DND-41 (cell line): ENCODE data around the gene GREB1.

ENCODE experiments used
- EZH2 ChIP-seq: IDR thresholded peaks from 3 replicates; pipeline ENCODE4 v1.6.1; 2012; ENCODE audit warnings: borderline replicate concordance, low read depth, mild to moderate bottlenecking, moderate library complexity, low read length, inconsistent platforms; ENCODE audit not compliant: severe bottlenecking
- TF ChIP-seq, protein P1 (sequence below): IDR thresholded peaks from 2 replicates; pipeline ENCODE4 v1.5.1; 2012; ENCODE audit warnings: borderline replicate concordance, low read length, moderate library complexity, mild to moderate bottlenecking; ENCODE audit not compliant: poor library complexity, severe bottlenecking; ENCODE audit errors: extremely low read depth

DNA sequence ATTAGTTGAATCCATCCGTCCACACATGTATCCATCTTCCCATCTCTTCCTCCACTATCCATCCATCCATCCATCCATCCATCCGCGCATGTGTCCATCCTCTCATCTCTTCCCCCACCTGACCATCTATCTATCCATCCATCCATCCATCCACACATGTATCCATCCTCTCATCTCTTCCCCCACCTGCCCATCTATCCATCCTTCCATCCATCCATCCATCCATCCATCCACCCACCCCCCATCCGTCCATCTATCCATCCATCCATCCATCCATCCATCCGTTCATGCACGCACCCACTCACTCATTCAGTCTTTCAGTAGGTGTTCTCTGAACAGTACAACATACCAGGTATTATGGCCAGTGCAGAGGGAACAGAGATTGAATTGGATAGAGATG lies 18.9 kb upstream of the GREB1 start:
- TF ChIP-seq, protein P1, sequence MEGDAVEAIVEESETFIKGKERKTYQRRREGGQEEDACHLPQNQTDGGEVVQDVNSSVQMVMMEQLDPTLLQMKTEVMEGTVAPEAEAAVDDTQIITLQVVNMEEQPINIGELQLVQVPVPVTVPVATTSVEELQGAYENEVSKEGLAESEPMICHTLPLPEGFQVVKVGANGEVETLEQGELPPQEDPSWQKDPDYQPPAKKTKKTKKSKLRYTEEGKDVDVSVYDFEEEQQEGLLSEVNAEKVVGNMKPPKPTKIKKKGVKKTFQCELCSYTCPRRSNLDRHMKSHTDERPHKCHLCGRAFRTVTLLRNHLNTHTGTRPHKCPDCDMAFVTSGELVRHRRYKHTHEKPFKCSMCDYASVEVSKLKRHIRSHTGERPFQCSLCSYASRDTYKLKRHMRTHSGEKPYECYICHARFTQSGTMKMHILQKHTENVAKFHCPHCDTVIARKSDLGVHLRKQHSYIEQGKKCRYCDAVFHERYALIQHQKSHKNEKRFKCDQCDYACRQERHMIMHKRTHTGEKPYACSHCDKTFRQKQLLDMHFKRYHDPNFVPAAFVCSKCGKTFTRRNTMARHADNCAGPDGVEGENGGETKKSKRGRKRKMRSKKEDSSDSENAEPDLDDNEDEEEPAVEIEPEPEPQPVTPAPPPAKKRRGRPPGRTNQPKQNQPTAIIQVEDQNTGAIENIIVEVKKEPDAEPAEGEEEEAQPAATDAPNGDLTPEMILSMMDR = no peak
- no peak for TF ChIP-seq EZH2
